ENCODE results near the gene ACVRL1.

Gene ACVRL1

GRCh38 chr12:51898506-51898905 lies 8.8 kb upstream of the ACVRL1 start:
- no peaks in the 10 kb centered on the region for H3K4me1 ChIP-seq (ENCODE audit: low read length)
- H3K4me3 ChIP-seq (ENCODE audit: low read length), result no peak overlapping the region
- TF ChIP-seq CTCF (IDR thresholded peaks at IDR 0.05; ENCODE audit: low read length) (no peak), EZH2phosphoT487 (IDR thresholded peaks at IDR 0.05; ENCODE audit: low read length) (no peak), EZH2 (optimal IDR thresholded peaks at IDR 0.05; ENCODE audit: low read depth, low read length) (no peak)
- H3K27me3 ChIP-seq (replicated peaks; ENCODE audit: insufficient read depth, low read length), result no peaks in the 10 kb centered on the region; the same call in 1 of the 2 replicates
- no peak overlapping the region for H2AFZ ChIP-seq (ENCODE audit: low read length)
- H3K9ac ChIP-seq (ENCODE audit: low read length), result no peak overlapping the region
- H3K36me3 ChIP-seq (replicated peaks; ENCODE audit: insufficient read depth, low read length), result no peaks in the 10 kb centered on the region
- no peaks in the 10 kb centered on the region for H3K9me3 ChIP-seq (replicated peaks; ENCODE audit: insufficient read depth, low read length)
- no peak for DNase-seq
- H4K20me1 ChIP-seq (ENCODE audit: insufficient read depth, low read length), result no peaks in the 10 kb centered on the region
- H3F3A ChIP-seq (ENCODE audit: insufficient read depth, low read length), result no peaks in the 10 kb centered on the region
- no peak overlapping the region for H3K27ac ChIP-seq (ENCODE audit: low read length)
- no peak overlapping the region for H3K4me2 ChIP-seq (ENCODE audit: low read depth, low read length)
- H3K9me2 ChIP-seq (replicated peaks; ENCODE audit: insufficient read depth, low read length), result no peaks in the 10 kb centered on the region
- no peaks in the 10 kb centered on the region for H3K79me2 ChIP-seq (ENCODE audit: low read length)

DNA sequence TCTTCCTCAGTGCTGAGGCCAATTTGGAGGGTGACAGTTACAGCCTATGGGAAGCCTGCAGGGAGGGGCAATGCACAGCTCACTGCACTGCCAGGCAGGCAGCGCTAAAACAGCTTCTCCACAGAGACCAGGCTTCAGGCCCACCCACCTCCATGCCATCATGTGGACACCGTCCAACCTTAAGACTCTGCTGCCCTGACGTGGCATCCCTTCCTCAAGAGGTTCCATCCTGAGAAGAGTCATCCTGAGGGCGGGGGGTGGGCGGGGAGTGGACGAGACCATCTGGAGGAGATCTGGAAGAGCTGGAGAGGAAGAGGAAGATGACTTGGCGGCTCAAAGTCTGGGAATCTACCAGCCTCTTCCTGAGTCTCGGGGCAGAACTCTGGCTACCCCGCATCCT lies 8.4 kb upstream of the ACVRL1 start:
- H3K9me2 ChIP-seq (replicated peaks; ENCODE audit: insufficient read depth, low read length), result no peaks in the 10 kb centered on the region
- H3K36me3 ChIP-seq (replicated peaks; ENCODE audit: insufficient read depth, low read length), result no peaks in the 10 kb centered on the region
- no peak for TF ChIP-seq EZH2phosphoT487 (IDR thresholded peaks at IDR 0.05; ENCODE audit: low read length)
- TF ChIP-seq CTCF (IDR thresholded peaks at IDR 0.05; ENCODE audit: low read length), result no peak
- TF ChIP-seq EZH2 (optimal IDR thresholded peaks at IDR 0.05; ENCODE audit: low read depth, low read length), result no peak
- no peaks in the 10 kb centered on the region; the same call in 1 of the 2 replicates for H3K27me3 ChIP-seq (replicated peaks; ENCODE audit: insufficient read depth, low read length)
- H3K27ac ChIP-seq (ENCODE audit: low read length), result no peak overlapping the region
- H3K4me2 ChIP-seq (ENCODE audit: low read depth, low read length), result no peak overlapping the region
- no peaks in the 10 kb centered on the region for H3F3A ChIP-seq (ENCODE audit: insufficient read depth, low read length)
- H3K9me3 ChIP-seq (replicated peaks; ENCODE audit: insufficient read depth, low read length), result no peaks in the 10 kb centered on the region
- no peaks in the 10 kb centered on the region for H4K20me1 ChIP-seq (ENCODE audit: insufficient read depth, low read length)
- no peaks in the 10 kb centered on the region for H3K79me2 ChIP-seq (ENCODE audit: low read length)
- no peaks in the 10 kb centered on the region for H3K4me1 ChIP-seq (ENCODE audit: low read length)
- H3K4me3 ChIP-seq (ENCODE audit: low read length), result no peak overlapping the region
- H2AFZ ChIP-seq (ENCODE audit: low read length), result no peak overlapping the region
- no peak for DNase-seq
- H3K9ac ChIP-seq (ENCODE audit: low read length), result no peak overlapping the region

GRCh38 chr12:51900323-51900889 lies 6.9 kb upstream of the ACVRL1 start:
- no peak overlapping the region for H3K4me2 ChIP-seq (ENCODE audit: low read depth, low read length)
- H3K9me2 ChIP-seq (replicated peaks; ENCODE audit: insufficient read depth, low read length), result no peaks in the 10 kb centered on the region
- no peak overlapping the region for H3K27ac ChIP-seq (ENCODE audit: low read length)
- H3K79me2 ChIP-seq (ENCODE audit: low read length), result no peaks in the 10 kb centered on the region
- H3K36me3 ChIP-seq (replicated peaks; ENCODE audit: insufficient read depth, low read length), result no peaks in the 10 kb centered on the region
- DNase-seq, result no peak
- no peak overlapping the region for H3K4me3 ChIP-seq (ENCODE audit: low read length)
- no peaks in the 10 kb centered on the region for H4K20me1 ChIP-seq (ENCODE audit: insufficient read depth, low read length)
- TF ChIP-seq EZH2phosphoT487 (IDR thresholded peaks at IDR 0.05; ENCODE audit: low read length) (no peak), CTCF (IDR thresholded peaks at IDR 0.05; ENCODE audit: low read length) (no peak), EZH2 (optimal IDR thresholded peaks at IDR 0.05; ENCODE audit: low read depth, low read length) (no peak)
- no peak overlapping the region for H2AFZ ChIP-seq (ENCODE audit: low read length)
- no peaks in the 10 kb centered on the region; the same call in 1 of the 2 replicates for H3K27me3 ChIP-seq (replicated peaks; ENCODE audit: insufficient read depth, low read length)
- H3F3A ChIP-seq (ENCODE audit: insufficient read depth, low read length), result no peaks in the 10 kb centered on the region
- no peaks in the 10 kb centered on the region for H3K4me1 ChIP-seq (ENCODE audit: low read length)
- no peak overlapping the region for H3K9ac ChIP-seq (ENCODE audit: low read length)
- H3K9me3 ChIP-seq (replicated peaks; ENCODE audit: insufficient read depth, low read length), result no peaks in the 10 kb centered on the region
